Left lung (tissue), 10 donors: ENCODE data around the gene SYT14. TPM values are rescaled to one million over a fixed set of nuclear protein-coding genes. Genes with fewer than 3 reads are reported as not detected.

Experiments used
- ATAC-seq: fragments of 200-7000 bp; cut with Tn5 transposase; one replicate; pipeline ENCODE4 v1.9.1; 2020; ENCODE audit warnings: moderate library complexity
- DNase-seq, 4 donors: peaks; one replicate each; pipeline ENCODE4 v3.0.0-alpha.2; 2013 to 2020
- H3K27ac ChIP-seq, 2 donors: fragments of 200-600 bp; sonication (generic) in 1 of 2; one replicate each; pipeline versions ENCODE4 v1.5.0 to v1.8.0; 2020 to 2021
- H3K27me3 ChIP-seq, 2 donors: fragments of 200-600 bp; sonication (generic) in 1 of 2; one replicate each; pipeline versions ENCODE4 v1.5.0 to v1.8.0; 2020 to 2021
- H3K36me3 ChIP-seq, 2 donors: fragments of 200-600 bp; sonication (generic) in 1 of 2; one replicate each; pipeline versions ENCODE4 v1.5.0 to v1.8.0; 2020 to 2021
- H3K4me1 ChIP-seq, 2 donors: fragments of 200-600 bp; one replicate each; pipeline ENCODE4 v1.8.0; 2021
- H3K4me3 ChIP-seq, 2 donors: fragments of 200-600 bp; sonication (generic) in 1 of 2; one replicate each; pipeline versions ENCODE4 v1.5.0 to v1.8.0; 2020 to 2021; ENCODE audit warnings: mild to moderate bottlenecking in 1 of 2
- H3K9me3 ChIP-seq, 2 donors: fragments of 200-600 bp; sonication (generic) in 1 of 2; one replicate each; pipeline versions ENCODE4 v1.5.0 to v1.8.0; 2020 to 2021
- CTCF ChIP-seq, 2 donors: fragments of 200-600 bp; sonication (generic) in 1 of 2; IDR thresholded peaks; one replicate each; pipeline versions ENCODE4 v1.5.0 to v1.8.0; 2021; ENCODE audit warnings: antibody characterized with exemption in 2 of 2
- intact Hi-C, 2 donors: fragments of 100-400 bp; cut with DNase I; formaldehyde crosslinking; loops; one replicate each; pipeline versions ENCODE4 v1.11.2 to v1.14.2; 2022
- polyA plus RNA-seq, 6 donors: library from polyadenylated mRNA; unstranded; fragments of 120-200 nt; gene quantifications; one replicate each; pipeline ENCODE4 v1.2.1, GENCODE V29; 2013; ENCODE audit not compliant: insufficient read length in 6 of 6
- total RNA-seq, 2 donors: library from RNA; stranded (reverse); fragmentation: NEBNext Ultra II Directional; extraction: Animal tissue kit (Norgen Biotek cat#: 25700); gene quantifications; one replicate each; pipeline ENCODE4 v1.2.1, GENCODE V29; 2021
- donor health status: DM: no; HTN: yes; CAD: no.
- donor health status: DM: no; HTN: no; CAD: no.

Gene SYT14
- total and polyA plus RNA-seq, 8 donors: 0.16 to 1.1 (median 0.34) TPM; not detected in 1

GRCh38 chr1:210061992-210062391 is 124.0 kb downstream of the SYT14 start:
- Histone ChIP-seq H3K4me3 (no peak overlapping the region), H3K9me3 (no peaks in the 10 kb centered on the region), H3K27me3 (no peaks in the 10 kb centered on the region), H3K4me1 (no peaks in the 10 kb centered on the region), H3K27ac (no peak overlapping the region), H3K36me3 (no peaks in the 10 kb centered on the region)
- no peak for TF ChIP-seq CTCF (IDR thresholded peaks at IDR 0.05)
- intact Hi-C loops: no loop called here
- ATAC-seq (no peak), DNase-seq (no peak)

- ATAC-seq: no peak
- no peak for DNase-seq
- H3K36me3 ChIP-seq: no peaks in the 10 kb centered on the region
- H3K9me3 ChIP-seq: no peaks in the 10 kb centered on the region
- no peak for TF ChIP-seq CTCF (IDR thresholded peaks at IDR 0.05)
- intact Hi-C loops: no loop called here
- H3K4me3 ChIP-seq: no peak overlapping the region
- no peak overlapping the region for H3K27ac ChIP-seq
- H3K4me1 ChIP-seq: no peaks in the 10 kb centered on the region
- H3K27me3 ChIP-seq: no peaks in the 10 kb centered on the region
Measured at GRCh38 chr1:210070531-210070930, 132.5 kb downstream of the SYT14 start.

GRCh38 chr1:210072129-210072528 is 134.1 kb downstream of the SYT14 start:
- H3K27me3 ChIP-seq: no peaks in the 10 kb centered on the region
- no peak overlapping the region for H3K27ac ChIP-seq
- intact Hi-C loops: no loop called here
- no peaks in the 10 kb centered on the region for H3K9me3 ChIP-seq
- no peaks in the 10 kb centered on the region for H3K4me1 ChIP-seq
- no peaks in the 10 kb centered on the region for H3K36me3 ChIP-seq
- ATAC-seq (no peak), DNase-seq (no peak)
- no peak for TF ChIP-seq CTCF (IDR thresholded peaks at IDR 0.05)
- H3K4me3 ChIP-seq: no peak overlapping the region

GRCh38 chr1:210072896-210073504 is 135.0 kb downstream of the SYT14 start:
- DNase-seq (no peak), ATAC-seq (no peak)
- TF ChIP-seq CTCF (IDR thresholded peaks at IDR 0.05): no peak
- Histone ChIP-seq H3K27me3 (no peaks in the 10 kb centered on the region), H3K4me1 (no peaks in the 10 kb centered on the region), H3K4me3 (no peak overlapping the region), H3K36me3 (no peaks in the 10 kb centered on the region), H3K9me3 (peaks cover 0 to 2% of the 10 kb centered on the region in 2 donors), H3K27ac (no peak overlapping the region)
- intact Hi-C loops: no loop called here

GRCh38 chr1:210074904-210075303 is 136.9 kb downstream of the SYT14 start:
- intact Hi-C loops: no loop called here
- no peak for TF ChIP-seq CTCF (IDR thresholded peaks at IDR 0.05)

More at GRCh38 chr1:210074904-210075303, 136.9 kb downstream of the SYT14 start:
- DNase-seq: no peak
- no peak overlapping the region for H3K4me3 ChIP-seq
- H3K27ac ChIP-seq: no peak overlapping the region
- peaks cover 0 to 2% of the 10 kb centered on the region in 2 donors for H3K9me3 ChIP-seq
- no peak for ATAC-seq
- no peaks in the 10 kb centered on the region for H3K27me3 ChIP-seq
- H3K36me3 ChIP-seq: no peaks in the 10 kb centered on the region
- no peaks in the 10 kb centered on the region for H3K4me1 ChIP-seq
